AG04450 (cell line): Measurements from ENCODE around the gene PLEKHH2. TPM values are rescaled to one million over a fixed set of nuclear protein-coding genes. Genes with fewer than 3 reads are reported as not detected.

Experiments
- CTCF ChIA-PET: fragments of 300-600, 350-600 bp; formaldehyde crosslinking; extraction: SDS; loops from one replicate; lab custom pipeline; 2022; ENCODE audit warnings: antibody characterized with exemption, inconsistent platforms; lab: Charles Lee
- POLR2A ChIA-PET: fragments of 350-600 bp; formaldehyde crosslinking; extraction: SDS; loops from one replicate; lab custom pipeline; 2021; ENCODE audit warnings: antibody characterized with exemption, inconsistent platforms; lab: Yijun Ruan, JAX
- DNase-seq: peaks from one replicate; pipeline ENCODE4 v3.0.0-alpha.2; 2011; ENCODE audit warnings: low read depth, low spot score
- H3K27ac ChIP-seq: one replicate; pipeline ENCODE4 v1.5.1; 2012; ENCODE audit warnings: low read depth, low read length, control low read depth
- H3K27me3 ChIP-seq: one replicate; pipeline ENCODE4 v1.6.0; 2012; ENCODE audit warnings: low read length; ENCODE audit not compliant: control insufficient read depth, insufficient read depth
- H3K4me3 ChIP-seq: 2 replicates; pipeline ENCODE4 v1.5.1; 2011; ENCODE audit warnings: mild to moderate bottlenecking, low read depth, low read length, control low read depth
- H3K9me3 ChIP-seq: 2 replicates; pipeline ENCODE4 v1.5.1; 2012; ENCODE audit warnings: low read length; ENCODE audit not compliant: control insufficient read depth, insufficient read depth
- CTCF ChIP-seq: IDR thresholded peaks from 2 replicates; pipeline ENCODE4 v1.5.1; 2011; ENCODE audit warnings: low read depth, low read length, control low read depth, inconsistent platforms
- polyA plus RNA-seq: library from polyadenylated mRNA; depleted of rRNA; stranded (reverse); fragments of >200 nt; gene quantifications from 2 replicates; pipeline ENCODE4 v1.2.3, GENCODE V29; 2011

PLEKHH2 gene
- polyA plus RNA-seq, 1 experiment, result 6.0 TPM

GRCh38 chr2:43648994-43649701 lies 12.1 kb downstream of the PLEKHH2 start:
- H3K4me3 ChIP-seq, result no peak overlapping the region
- CTCF ChIA-PET, result interaction anchor here (1.1 kb wide), 1 partner anchor 44 kb away, joined by 3 read pairs; no protein-coding TSS in a partner anchor
- POLR2A ChIA-PET, result interaction anchor here (1.0 kb wide), 1 partner anchor 12 kb away, joined by 3 read pairs; the partner anchor contains the start of gene PLEKHH2
- no peak for TF ChIP-seq CTCF
- H3K27ac ChIP-seq, result no peak overlapping the region
- H3K9me3 ChIP-seq, result no peaks in the 10 kb centered on the region
- no peaks in the 10 kb centered on the region for H3K27me3 ChIP-seq
- peak; percentile 21 for DNase-seq

GRCh38 chr2:43653506-43653905 lies 16.4 kb downstream of the PLEKHH2 start:
- no peak for TF ChIP-seq CTCF
- CTCF ChIA-PET, result no interaction called here
- no peak overlapping the region for H3K4me3 ChIP-seq
- no peak overlapping the region for H3K27ac ChIP-seq
- POLR2A ChIA-PET, result no interaction called here
- H3K27me3 ChIP-seq, result no peaks in the 10 kb centered on the region
- DNase-seq, result no peak
- H3K9me3 ChIP-seq, result no peaks in the 10 kb centered on the region

- Histone ChIP-seq H3K9me3 (no peaks in the 10 kb centered on the region), H3K27ac (no peak overlapping the region), H3K27me3 (no peaks in the 10 kb centered on the region), H3K4me3 (no peak overlapping the region)
- ChIA-PET POLR2A (no interaction called here), CTCF (no interaction called here)
- DNase-seq, result no peak
- no peak for TF ChIP-seq CTCF
Observed at GRCh38 chr2:43657241-43657640, 20.2 kb downstream of the PLEKHH2 start.

GRCh38 chr2:43675646-43676321 lies 38.7 kb downstream of the PLEKHH2 start:
- DNase-seq, result no peak
- no peak overlapping the region for H3K27ac ChIP-seq
- no peaks in the 10 kb centered on the region; the same call in 1 of the 2 replicates for H3K9me3 ChIP-seq
- TF ChIP-seq CTCF, result no peak
- ChIA-PET CTCF (interaction anchor here (0.9 kb wide), 1 partner anchor 202 kb away, joined by 3 read pairs; no protein-coding TSS in a partner anchor), POLR2A (no interaction called here)
- H3K27me3 ChIP-seq, result no peaks in the 10 kb centered on the region
- H3K4me3 ChIP-seq, result peak overlapping the region; percentile 60
